WTC11 (cell line): Measurements from ENCODE around the gene HPS5. TPM values are rescaled to one million over a fixed set of nuclear protein-coding genes. Genes with fewer than 3 reads are reported as not detected.

ENCODE experiments used
- ATAC-seq: fragments of 200-7000 bp; cut with Tn5 transposase; 2 replicates; pipeline ENCODE4 v1.10.0; 2021; ENCODE audit warnings: mild to moderate bottlenecking, moderate library complexity
- CTCF ChIA-PET: fragments of 300-600 bp; sonication (Branson Sonifier 250); formaldehyde crosslinking; loops from one replicate; lab custom pipeline; 2021; ENCODE audit warnings: antibody characterized with exemption; lab: Charles Lee
- POLR2A ChIA-PET: fragments of 350-600 bp; sonication (Branson Sonifier 250); formaldehyde crosslinking; loops from one replicate; lab custom pipeline; 2021; ENCODE audit warnings: antibody characterized with exemption; lab: Charles Lee
- DNase-seq: peaks from one replicate; pipeline ENCODE4 v3.0.0; 2021; ENCODE audit warnings: low spot score
- H3K27ac Mint-ChIP-seq: 2 replicates; pipeline ENCODE4 v1.8.0; 2021; ENCODE audit warnings: mixed read lengths
- H3K27me3 Mint-ChIP-seq: 2 replicates; pipeline ENCODE4 v1.8.0; 2021; ENCODE audit warnings: low read depth, mild to moderate bottlenecking, moderate library complexity, mixed read lengths
- H3K36me3 Mint-ChIP-seq: 2 replicates; pipeline ENCODE4 v1.8.0; 2021; ENCODE audit warnings: mixed read lengths
- H3K4me1 Mint-ChIP-seq: 2 replicates; pipeline ENCODE4 v1.8.0; 2022; ENCODE audit warnings: mixed read lengths
- H3K4me3 Mint-ChIP-seq: 2 replicates; pipeline ENCODE4 v1.8.0; 2021; ENCODE audit warnings: mild to moderate bottlenecking, moderate library complexity, mixed read lengths
- H3K9me3 Mint-ChIP-seq: 2 replicates; pipeline ENCODE4 v1.8.0; 2021; ENCODE audit warnings: mixed read lengths
- AFF4 ChIP-seq: sonication (generic); formaldehyde crosslinking; IDR thresholded peaks from 2 replicates; pipeline ENCODE4 v1.8.1; 2023; ENCODE audit warnings: mild to moderate bottlenecking, missing genetic modification reagents, borderline replicate concordance
- AR ChIP-seq: fragments of 250-450 bp; sonication (Bioruptor Pico); IDR thresholded peaks from 2 replicates; pipeline ENCODE4 v1.9.0; 2021; ENCODE audit warnings: mild to moderate bottlenecking
- CDX4 ChIP-seq: fragments of 250-450 bp; sonication (Bioruptor Pico); IDR thresholded peaks from 2 replicates; pipeline ENCODE4 v1.9.0; 2021; ENCODE audit warnings: moderate library complexity, mild to moderate bottlenecking, inconsistent platforms, borderline replicate concordance
- CREB1 ChIP-seq: sonication (generic); formaldehyde crosslinking; IDR thresholded peaks from 2 replicates; pipeline ENCODE4 v1.8.0; 2023; ENCODE audit warnings: mild to moderate bottlenecking, missing genetic modification reagents
- EMX1 ChIP-seq: fragments of 250-450 bp; sonication (Bioruptor Pico); IDR thresholded peaks from 2 replicates; pipeline ENCODE4 v1.8.0; 2021; ENCODE audit warnings: mild to moderate bottlenecking
- ERG ChIP-seq: fragments of 250-450 bp; sonication (Bioruptor Pico); IDR thresholded peaks from 2 replicates; pipeline ENCODE4 v1.8.0; 2021; ENCODE audit warnings: mild to moderate bottlenecking
- FOXJ3 ChIP-seq: sonication (generic); formaldehyde crosslinking; IDR thresholded peaks from 2 replicates; pipeline ENCODE4 v1.9.0; 2021; ENCODE audit warnings: missing genetic modification reagents, mild to moderate bottlenecking, borderline replicate concordance
- GABPB1 ChIP-seq: sonication (generic); formaldehyde crosslinking; IDR thresholded peaks from 2 replicates; pipeline ENCODE4 v1.8.1; 2023; ENCODE audit warnings: mild to moderate bottlenecking, missing genetic modification reagents
- IRF1 ChIP-seq: sonication (generic); formaldehyde crosslinking; IDR thresholded peaks from 2 replicates; pipeline ENCODE4 v1.8.0; 2023; ENCODE audit warnings: missing genetic modification reagents
- IRF2 ChIP-seq: sonication (generic); formaldehyde crosslinking; IDR thresholded peaks from 2 replicates; pipeline ENCODE4 v1.8.0; 2022; ENCODE audit warnings: low read depth, missing genetic modification reagents, borderline replicate concordance
- KAT7 ChIP-seq: sonication (generic); formaldehyde crosslinking; IDR thresholded peaks from 2 replicates; pipeline ENCODE4 v1.8.1; 2023; ENCODE audit warnings: missing genetic modification reagents, mild to moderate bottlenecking, borderline replicate concordance
- MYBL2 ChIP-seq: sonication (generic); formaldehyde crosslinking; IDR thresholded peaks from 2 replicates; pipeline ENCODE4 v1.8.1; 2023; ENCODE audit warnings: mild to moderate bottlenecking, moderate library complexity, missing genetic modification reagents
- NFATC4 ChIP-seq: fragments of 250-450 bp; sonication (Bioruptor Pico); IDR thresholded peaks from 2 replicates; pipeline ENCODE4 v1.9.0; 2021; ENCODE audit warnings: mild to moderate bottlenecking
- NFYB ChIP-seq: sonication (generic); formaldehyde crosslinking; conservative IDR thresholded peaks from 2 replicates; pipeline ENCODE4 v1.8.0; 2022; ENCODE audit warnings: low read depth, missing genetic modification reagents
- OVOL2 ChIP-seq: fragments of 250-450 bp; sonication (Bioruptor Pico); IDR thresholded peaks from 2 replicates; pipeline ENCODE4 v1.9.0; 2021; ENCODE audit warnings: mild to moderate bottlenecking, borderline replicate concordance
- PREB ChIP-seq: sonication (generic); formaldehyde crosslinking; IDR thresholded peaks from 2 replicates; pipeline ENCODE4 v1.8.1; 2022; ENCODE audit warnings: mild to moderate bottlenecking, missing genetic modification reagents, moderate library complexity, borderline replicate concordance
- PRRX2 ChIP-seq: fragments of 250-450 bp; sonication (Bioruptor Pico); IDR thresholded peaks from 2 replicates; pipeline ENCODE4 v1.8.0; 2021; ENCODE audit warnings: mild to moderate bottlenecking
- RELA ChIP-seq: sonication (generic); formaldehyde crosslinking; IDR thresholded peaks from 2 replicates; pipeline ENCODE4 v1.8.1; 2022; ENCODE audit warnings: missing genetic modification reagents, mild to moderate bottlenecking, borderline replicate concordance
- TEAD4 ChIP-seq: sonication (generic); formaldehyde crosslinking; IDR thresholded peaks from 2 replicates; pipeline ENCODE4 v1.8.0; 2022; ENCODE audit warnings: mild to moderate bottlenecking, missing genetic modification reagents
- ZNF396 ChIP-seq: fragments of 250-450 bp; sonication (Bioruptor Pico); IDR thresholded peaks from 2 replicates; pipeline ENCODE4 v1.8.0; 2021; ENCODE audit warnings: mild to moderate bottlenecking, moderate library complexity, borderline replicate concordance
- total RNA-seq: library from RNA; stranded (reverse); gene quantifications from 3 replicates; pipeline ENCODE4 v1.2.3, GENCODE V29; 2021

Gene HPS5
- total RNA-seq, 1 experiment from 2014 or later, result 14.9 TPM

- Mint-ChIP-seq H3K27me3 (no peaks in the 10 kb centered on the region), H3K4me3 (no peak overlapping the region), H3K9me3 (no peaks in the 10 kb centered on the region)
- CTCF ChIA-PET, result no interaction called here
- no peak for DNase-seq
- TF ChIP-seq EMX1 (CRISPR knock-in tag), result no peak
- TF ChIP-seq NFATC4, result no peak
- TF ChIP-seq FOXJ3 (CRISPR knock-in tag), result no peak
- TF ChIP-seq CREB1, result no peak
- no peak for TF ChIP-seq IRF1
- TF ChIP-seq TEAD4, result no peak
- TF ChIP-seq OVOL2, result no peak
- TF ChIP-seq ERG (CRISPR knock-in tag), result no peak
- TF ChIP-seq, all 79 proteins: peak for 0
- Mint-ChIP-seq H3K27ac (no peak overlapping the region), H3K36me3 (peaks cover 29% of the 10 kb centered on the region), H3K4me1 (no peaks in the 10 kb centered on the region)
- POLR2A ChIA-PET, result no interaction called here
- ATAC-seq, result no peak
Measured at GRCh38 chr11:18366286-18366685, 44.3 kb upstream of the HPS5 start.

- Mint-ChIP-seq H3K9me3 (no peaks in the 10 kb centered on the region), H3K27me3 (no peaks in the 10 kb centered on the region), H3K27ac (no peak overlapping the region), H3K36me3 (peaks cover 32% of the 10 kb centered on the region), H3K4me1 (no peaks in the 10 kb centered on the region), H3K4me3 (no peak overlapping the region)
- ATAC-seq (no peak), DNase-seq (no peak)
- POLR2A ChIA-PET, result no interaction called here
- TF ChIP-seq FOXJ3 (CRISPR knock-in tag) (no peak), MYBL2 (CRISPR knock-in tag) (no peak), PREB (CRISPR knock-in tag) (no peak), ZNF396 (CRISPR knock-in tag) (no peak), PRRX2 (CRISPR knock-in tag) (no peak), IRF2 (CRISPR knock-in tag) (no peak), RELA (CRISPR knock-in tag) (no peak)
- CTCF ChIA-PET, result no interaction called here
Measured at GRCh38 chr11:18365741-18366140, 43.8 kb upstream of the HPS5 start.

- DNase-seq (no peak), ATAC-seq (no peak)
- peaks cover 32% of the 10 kb centered on the region for H3K36me3 Mint-ChIP-seq
- H3K27me3 Mint-ChIP-seq, result no peaks in the 10 kb centered on the region
- TF ChIP-seq GABPB1 (CRISPR knock-in tag) (no peak), KAT7 (CRISPR knock-in tag) (no peak)
- H3K4me3 Mint-ChIP-seq, result no peak overlapping the region
- POLR2A ChIA-PET, result no interaction called here
- no peaks in the 10 kb centered on the region for H3K4me1 Mint-ChIP-seq
- CTCF ChIA-PET, result interaction anchor here (0.7 kb wide), 1 partner anchor 17 kb away, joined by 3 read pairs; no protein-coding TSS in a partner anchor
- H3K27ac Mint-ChIP-seq, result no peak overlapping the region
- no peaks in the 10 kb centered on the region for H3K9me3 Mint-ChIP-seq
Measured at GRCh38 chr11:18364495-18365073, 42.6 kb upstream of the HPS5 start.

GRCh38 chr11:18361154-18361553 is 39.2 kb upstream of the HPS5 start:
- ChIA-PET POLR2A (no interaction called here), CTCF (no interaction called here)
- Mint-ChIP-seq H3K4me1 (no peaks in the 10 kb centered on the region), H3K4me3 (no peak overlapping the region), H3K9me3 (no peaks in the 10 kb centered on the region), H3K27ac (no peak overlapping the region), H3K36me3 (peaks cover 40% of the 10 kb centered on the region), H3K27me3 (no peaks in the 10 kb centered on the region)
- DNase-seq (no peak), ATAC-seq (no peak)
- no peak for TF ChIP-seq NFYB (CRISPR knock-in tag)
- TF ChIP-seq AR (CRISPR knock-in tag), result no peak
- no peak for TF ChIP-seq AFF4 (CRISPR knock-in tag)
- no peak for TF ChIP-seq CDX4 (CRISPR knock-in tag)
